ENCODE results near the gene CDH4.

GRCh38 chr20:61673152-61673847 lies 421.2 kb downstream of the CDH4 start:
- no peak for TF ChIP-seq POLR2AphosphoS5 (IDR thresholded peaks at IDR 0.05; ENCODE audit: insufficient read depth, low read depth, low read length)
- no peak for TF ChIP-seq EZH2 (IDR thresholded peaks at IDR 0.05; ENCODE audit: borderline replicate concordance, low read depth, low read length, severe bottlenecking)

Measured in endothelial cell of umbilical vein (primary cell).